Esophagus mucosa (tissue), 1 donor: ENCODE results near the gene PCNX2. TPM values are rescaled to one million over a fixed set of nuclear protein-coding genes. Genes with fewer than 3 reads are reported as not detected.

ENCODE experiments used
- ATAC-seq: fragments of 200-7000 bp; cut with Tn5 transposase; one replicate; pipeline ENCODE4 v1.9.1; 2020
- total RNA-seq: library from RNA; stranded (reverse); gene quantifications from one replicate; pipeline ENCODE4 v1.2.4, GENCODE V29; 2023
- donor health status: DM: yes; HTN: yes; CAD: no.

The PCNX2 gene
- total RNA-seq, 1 donor from 2014 or later: 11.5 TPM

DNA sequence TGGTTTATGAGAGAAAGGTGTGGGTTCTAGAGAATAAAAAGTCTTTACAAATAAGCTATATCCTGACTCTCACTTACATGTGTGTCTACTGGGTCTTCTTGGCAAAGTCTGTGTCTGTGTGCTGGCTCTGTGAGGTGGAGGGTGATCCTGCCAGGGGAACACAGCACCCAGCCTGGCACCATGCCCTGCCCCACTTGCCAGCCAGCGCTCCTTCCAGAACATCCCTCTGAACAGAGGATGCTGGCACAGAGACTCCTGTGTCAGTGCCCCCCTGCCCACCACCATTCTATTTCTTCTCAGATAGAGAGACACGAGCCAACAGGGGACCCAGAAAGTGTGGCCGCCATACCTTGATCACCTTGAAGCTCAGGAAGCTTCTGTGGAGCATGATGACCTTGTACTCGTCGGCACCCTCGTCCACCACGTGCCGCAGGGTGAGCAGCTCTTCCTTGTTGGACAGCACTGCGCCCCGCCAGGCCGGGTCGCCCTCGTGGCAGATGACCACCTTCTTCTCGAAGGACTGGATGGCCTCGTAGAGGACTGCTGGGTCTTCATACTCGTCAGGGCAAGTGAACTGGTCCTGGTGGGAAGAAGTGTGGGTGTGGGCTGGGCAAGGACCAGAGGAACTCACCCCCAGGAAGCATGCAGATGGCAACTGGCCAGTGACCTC is 295.4 kb downstream of the PCNX2 start:
- no peak for ATAC-seq

GRCh38 chr1:232998646-232999045 is 296.9 kb downstream of the PCNX2 start:
- ATAC-seq: no peak

GRCh38 chr1:232998138-232998537 is 297.4 kb downstream of the PCNX2 start:
- no peak for ATAC-seq

DNA sequence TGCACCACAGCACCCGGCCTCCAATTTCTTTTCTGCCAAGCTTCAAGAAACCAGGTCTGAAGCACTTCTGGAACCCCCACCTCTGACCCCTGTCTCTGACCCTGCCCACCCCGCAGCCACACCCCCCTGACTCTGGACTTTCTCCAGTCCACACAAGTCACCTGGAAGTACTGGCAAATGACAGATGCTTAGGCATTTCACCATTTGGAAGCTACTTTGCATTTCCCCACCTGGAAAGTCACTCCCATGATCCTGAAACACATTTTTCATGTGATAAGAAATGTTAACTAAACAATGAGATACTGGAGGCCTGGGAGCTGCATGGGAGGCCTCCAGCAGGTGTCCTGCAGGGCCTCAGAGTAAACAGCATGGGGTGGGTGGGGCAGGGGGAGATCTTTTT is 299.4 kb downstream of the PCNX2 start:
- no peak for ATAC-seq

DNA sequence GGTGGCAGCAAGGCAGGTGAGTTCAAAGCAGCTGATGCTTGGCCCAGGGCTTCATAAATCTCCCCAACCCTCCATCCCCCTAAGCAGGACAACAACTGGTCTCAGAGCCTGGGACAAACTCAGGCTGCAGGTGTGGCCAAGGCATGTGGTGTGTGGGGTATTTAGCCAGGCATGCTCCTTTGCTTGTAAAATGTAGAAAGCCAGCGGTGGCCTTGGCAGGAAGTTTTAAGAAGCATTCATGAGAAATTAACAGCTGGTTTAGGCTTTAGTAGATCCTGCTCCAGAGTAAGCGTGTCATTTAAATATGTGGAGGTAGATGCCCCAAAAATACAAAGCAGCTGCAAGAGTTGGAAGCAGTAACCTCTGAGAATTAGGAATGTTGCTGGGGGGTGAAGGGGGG is 300.3 kb downstream of the PCNX2 start:
- ATAC-seq: no peak

DNA sequence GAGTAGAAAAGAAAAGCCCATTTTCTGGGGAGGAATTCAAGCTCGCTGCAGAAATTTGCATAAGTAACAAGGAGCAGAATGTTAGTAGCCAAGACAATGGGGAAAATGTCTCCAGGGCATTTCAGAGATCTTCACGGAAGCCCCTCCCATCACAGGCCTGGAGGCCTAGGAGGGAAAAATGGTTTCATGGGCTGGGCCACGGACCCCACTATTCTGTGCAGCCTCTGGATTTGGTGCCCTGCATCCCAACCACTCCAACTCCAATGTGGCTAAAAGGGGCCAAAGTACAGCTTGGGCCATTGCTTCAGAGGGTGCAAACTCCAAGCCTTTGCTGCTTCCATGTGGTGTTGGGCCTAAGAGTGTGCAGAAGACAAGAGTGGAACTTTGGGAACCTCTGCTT is 302.0 kb downstream of the PCNX2 start:
- ATAC-seq: no peak

DNA sequence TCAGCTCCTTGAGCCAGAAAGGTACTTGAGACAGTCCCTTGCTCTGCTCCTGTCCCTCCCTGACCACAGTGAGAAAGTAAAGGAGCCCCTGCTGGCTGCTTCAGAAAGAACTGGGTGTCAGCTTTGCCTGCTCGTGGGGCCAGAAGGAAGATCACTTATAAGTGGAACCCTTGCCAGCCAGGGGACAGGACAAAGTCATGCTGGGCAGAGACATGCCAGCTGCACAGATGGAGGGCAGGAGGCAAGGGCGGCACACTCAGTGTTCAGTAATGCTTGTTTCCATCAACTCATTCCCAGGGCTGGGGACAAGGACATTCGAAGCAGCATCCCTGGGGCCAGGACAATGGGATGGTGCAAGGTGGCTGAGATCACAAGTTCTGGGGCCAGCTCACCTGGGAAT is 303.3 kb downstream of the PCNX2 start:
- no peak for ATAC-seq

DNA sequence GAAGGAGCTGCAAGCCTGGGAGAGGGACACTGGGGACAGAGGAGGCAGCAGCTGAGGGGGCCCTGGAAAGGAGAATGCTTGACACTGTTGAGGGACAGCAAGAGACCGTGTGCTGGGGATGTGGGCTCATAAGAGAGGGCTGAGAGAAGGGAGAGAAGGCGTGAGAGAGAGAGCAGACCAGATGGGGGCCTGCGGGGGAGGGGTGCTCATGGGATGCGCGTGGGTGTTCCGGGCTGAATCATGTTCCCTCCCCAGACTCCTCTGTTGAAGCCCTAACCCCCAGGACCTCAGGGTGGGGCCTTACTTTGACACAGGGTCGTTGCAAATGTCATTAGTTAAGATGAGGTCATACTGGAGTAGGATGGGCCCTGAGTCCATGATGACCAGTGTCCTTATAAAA is 304.3 kb downstream of the PCNX2 start:
- ATAC-seq: no peak

- ATAC-seq: no peak
Measured at GRCh38 chr1:232990176-232991128, 305.1 kb downstream of the PCNX2 start.

DNA sequence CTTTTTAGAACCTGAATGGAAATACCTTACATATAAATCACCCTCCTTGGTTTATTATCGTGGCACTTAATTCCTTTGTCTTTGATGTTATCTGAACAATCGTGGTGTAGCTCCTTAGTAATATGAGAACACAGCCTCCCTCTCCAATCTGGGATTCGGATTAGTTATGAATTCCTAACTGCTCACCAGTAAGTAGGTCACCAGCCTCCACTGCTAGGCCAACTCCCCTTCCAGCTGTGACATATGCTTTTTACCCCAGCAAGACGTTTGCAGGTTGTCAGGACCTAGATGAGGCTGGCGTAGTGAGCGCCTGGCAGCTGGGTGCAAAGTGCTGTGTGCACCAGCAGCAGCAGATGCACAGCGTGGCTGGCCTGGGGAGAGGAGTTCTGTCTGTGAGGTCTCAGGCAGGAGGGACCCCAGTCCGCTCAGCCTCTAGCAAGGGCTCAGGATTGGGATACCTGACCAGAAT is 306.9 kb downstream of the PCNX2 start:
- no peak for ATAC-seq

DNA sequence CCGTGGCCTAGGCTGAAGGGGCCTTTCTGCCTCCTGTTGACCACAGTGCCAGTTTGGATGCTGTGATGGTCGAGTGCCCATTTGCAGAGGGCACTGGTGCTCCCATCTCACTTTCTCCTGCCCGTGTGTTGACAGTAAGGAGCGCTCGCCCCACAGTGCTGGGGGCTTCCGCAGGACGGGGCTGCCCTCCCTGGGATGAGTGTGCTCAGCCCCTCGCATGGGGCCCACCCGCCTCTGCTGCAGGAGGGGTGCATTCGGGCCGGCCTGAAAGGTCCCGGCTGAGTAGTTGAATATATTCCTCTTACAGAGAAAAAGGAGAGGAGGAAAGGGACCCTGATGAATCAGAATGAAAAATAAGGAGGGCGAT is 307.8 kb downstream of the PCNX2 start:
- ATAC-seq: no peak

DNA sequence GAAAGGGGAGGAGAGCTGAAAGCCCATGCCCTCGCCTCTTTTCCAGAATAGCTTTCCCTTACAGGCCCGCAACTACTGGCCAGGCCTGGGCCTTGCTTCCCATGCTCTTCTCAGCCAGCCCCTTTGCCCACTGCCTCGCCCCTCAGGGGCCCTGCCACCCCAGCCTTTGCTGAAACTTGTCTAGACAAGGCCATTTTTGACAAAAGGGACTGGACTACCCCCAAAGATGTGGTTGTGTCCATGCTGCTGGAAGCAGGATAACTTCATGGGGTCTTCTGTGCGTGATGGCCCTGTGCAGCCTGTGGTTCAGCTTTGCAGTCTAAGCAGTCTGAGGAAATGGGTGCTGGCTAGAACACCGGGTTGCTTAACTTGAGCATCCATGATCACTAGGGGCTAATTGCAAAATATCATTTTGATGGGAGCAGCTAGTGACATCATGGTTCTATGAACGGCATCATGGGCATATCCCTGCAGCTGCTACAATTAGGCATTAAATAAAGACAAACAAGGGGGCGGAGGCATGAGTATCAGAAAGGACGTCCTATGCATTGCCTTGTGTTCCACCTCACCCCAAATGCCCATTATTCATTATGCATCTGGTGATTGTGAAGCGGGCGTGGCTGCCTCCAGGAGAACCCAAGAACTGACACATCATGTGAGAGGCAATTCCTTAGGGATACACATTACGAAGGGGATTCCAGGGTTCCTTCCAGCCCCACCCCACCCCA is 308.3 kb downstream of the PCNX2 start:
- no peak for ATAC-seq

DNA sequence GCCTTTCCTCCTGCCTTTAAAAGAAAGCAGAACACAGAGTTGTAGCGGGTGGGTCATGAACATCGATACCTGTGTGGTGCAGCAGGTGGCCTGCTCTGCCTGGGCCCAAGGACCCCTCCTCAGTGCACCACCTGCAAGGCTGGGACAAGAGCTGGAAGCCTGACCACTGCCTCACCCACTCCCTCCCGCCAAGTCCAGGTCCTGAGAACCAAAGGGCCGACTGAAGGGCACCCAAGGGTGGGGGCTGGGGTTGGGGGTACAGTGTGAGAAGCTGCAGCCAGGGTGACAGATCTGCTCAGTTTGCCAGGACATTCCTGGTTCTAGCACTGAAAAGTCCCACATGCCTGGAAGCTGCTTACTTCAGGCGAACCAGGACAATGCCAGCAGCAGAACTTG is 309.0 kb downstream of the PCNX2 start:
- no peak for ATAC-seq

DNA sequence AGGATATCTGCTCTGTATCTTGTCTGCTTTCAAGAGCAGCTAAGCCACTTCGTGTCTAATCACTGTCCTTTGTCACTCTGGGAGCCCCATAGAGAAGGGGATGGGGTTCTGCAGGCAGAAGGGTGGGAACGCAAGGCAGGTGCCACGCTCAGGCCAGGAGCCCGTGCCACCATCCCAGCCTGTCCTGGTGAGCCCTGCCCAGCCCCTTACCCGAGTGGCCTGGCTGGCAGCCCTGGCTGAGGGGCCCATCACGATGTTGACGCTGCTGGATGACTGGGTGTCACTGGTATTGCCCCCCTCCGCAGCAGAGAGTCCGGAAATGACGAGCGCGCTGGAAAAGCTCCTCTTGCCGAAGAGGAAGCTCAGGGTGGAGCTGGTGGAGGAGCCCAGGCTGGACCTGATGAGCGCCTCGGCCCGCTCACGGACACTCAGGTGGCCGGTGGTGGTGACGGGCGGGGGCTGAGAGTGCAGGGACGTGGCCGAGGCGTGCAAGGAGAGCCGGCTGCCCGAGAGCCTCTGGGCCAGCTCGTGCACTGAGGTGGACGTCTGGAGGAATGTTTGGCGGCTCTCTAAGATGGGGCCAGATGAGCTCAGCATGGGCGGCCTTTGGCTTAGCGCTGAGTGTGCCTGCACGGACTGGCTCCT is 309.5 kb downstream of the PCNX2 start:
- no peak for ATAC-seq

GRCh38 chr1:232984577-232985425 is 310.7 kb downstream of the PCNX2 start:
- no peak for ATAC-seq

DNA sequence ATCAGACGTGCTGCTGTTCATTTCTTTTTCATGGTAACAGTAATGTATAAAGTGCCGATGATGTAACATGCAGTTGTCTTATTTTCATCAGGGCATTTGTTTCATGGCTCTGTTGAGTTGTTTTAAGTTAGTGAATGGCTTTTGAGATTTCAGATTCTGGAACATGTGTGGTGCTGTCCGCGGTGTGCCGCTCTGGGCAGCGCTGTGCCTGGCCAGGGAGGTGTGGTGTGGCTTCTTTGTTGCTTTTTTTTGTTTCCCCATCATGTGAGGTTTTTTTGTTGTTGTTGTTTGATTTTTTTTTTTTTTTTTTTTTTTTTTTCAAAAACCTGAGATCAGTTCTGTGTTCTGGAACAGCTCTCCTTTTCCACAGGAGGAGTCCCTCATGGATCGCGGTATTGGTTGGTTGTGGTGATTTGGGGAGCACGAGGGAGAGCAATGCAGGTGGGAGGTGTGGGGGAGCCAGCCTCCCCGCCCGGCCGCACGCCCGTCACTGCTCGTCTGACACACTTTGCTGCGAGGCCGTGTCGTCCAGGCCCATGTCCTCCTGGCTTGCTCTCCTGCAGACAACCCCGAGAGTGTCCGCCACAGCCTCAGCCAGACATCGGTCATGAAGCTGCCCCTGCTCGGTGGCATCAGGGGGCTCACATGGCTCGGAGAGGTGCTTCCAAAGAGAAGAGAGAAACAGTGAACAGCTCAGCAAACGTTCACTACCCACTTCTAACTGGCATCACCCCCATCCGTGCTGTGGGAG is 311.5 kb downstream of the PCNX2 start:
- no peak for ATAC-seq

DNA sequence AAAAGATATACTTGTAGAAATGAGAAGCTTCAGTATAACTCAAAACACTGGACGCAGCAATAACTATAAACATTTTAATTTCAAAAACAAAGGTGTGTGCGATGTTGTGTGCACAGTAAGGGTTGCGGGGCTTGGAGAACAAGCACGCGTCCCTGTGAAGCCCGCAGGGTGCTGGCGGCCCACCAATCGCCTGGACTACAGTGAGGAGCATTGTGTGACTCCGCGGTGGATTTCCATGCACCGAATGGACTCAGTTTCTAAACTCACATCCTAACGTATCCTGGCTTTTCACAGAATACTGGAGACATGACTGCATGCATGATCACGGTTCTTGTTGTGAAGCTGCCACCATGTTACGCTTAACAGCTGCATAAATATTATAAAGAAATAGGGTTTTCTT is 312.1 kb downstream of the PCNX2 start:
- ATAC-seq: no peak

DNA sequence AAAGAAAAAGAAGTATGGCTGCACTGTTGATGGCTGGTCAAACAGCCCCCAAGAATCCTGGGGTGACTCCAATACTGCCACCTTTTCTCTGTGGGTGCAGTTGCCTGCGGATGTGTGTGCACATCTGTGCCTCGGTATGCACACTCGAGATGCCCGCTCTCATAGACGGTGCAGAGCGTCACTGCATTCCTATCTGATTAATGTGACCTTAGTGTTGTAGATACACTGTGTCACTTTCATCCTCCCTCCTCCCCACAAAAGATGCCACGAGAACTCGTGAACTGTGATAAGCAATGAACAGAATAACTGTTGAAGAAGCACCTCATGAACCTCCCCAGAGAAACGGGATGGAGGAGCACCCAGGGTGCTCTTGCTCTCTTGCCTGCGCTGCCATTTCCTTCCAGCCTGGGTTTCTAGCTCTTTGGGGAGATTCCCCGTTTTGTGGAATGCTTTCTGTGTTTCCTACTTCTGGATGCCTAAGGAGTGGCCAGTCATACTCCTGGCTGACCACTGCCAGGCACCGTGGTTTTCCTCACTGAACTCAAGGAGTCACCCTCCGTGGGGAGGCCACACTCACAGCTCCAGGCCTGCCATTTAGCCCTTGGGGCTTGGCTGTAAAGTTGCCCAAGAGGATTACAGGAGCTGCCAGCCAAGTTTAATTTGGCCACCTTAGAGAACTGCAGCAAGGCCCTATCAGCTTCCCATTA is 313.1 kb downstream of the PCNX2 start:
- peak; percentile 33 for ATAC-seq

DNA sequence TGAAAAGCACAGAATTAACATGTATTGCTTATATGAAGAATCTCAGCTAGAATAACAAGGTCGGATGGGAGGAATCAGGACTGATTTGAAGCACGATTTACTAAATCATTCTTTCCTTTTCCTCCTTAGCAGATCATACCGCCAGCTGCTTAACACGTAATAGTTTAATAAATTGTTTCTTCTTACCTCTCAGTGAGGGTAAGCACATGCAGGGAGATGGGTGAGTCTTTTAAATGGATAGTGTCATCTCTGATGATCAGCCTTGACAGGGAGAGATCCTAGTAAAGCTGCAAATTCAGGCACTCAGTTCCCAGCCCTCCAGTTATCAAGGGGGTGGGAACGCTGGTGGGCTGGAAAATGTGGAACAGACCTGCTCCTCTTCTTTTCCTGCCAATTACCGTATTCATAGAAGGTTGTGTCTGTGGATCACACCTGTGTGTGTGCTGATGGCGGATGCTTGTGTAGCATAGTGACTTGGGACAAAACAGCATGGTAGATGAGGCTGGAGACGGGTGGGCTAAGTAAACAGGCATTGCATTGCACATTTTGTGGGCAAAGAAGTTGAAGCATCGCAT is 314.5 kb downstream of the PCNX2 start:
- no peak for ATAC-seq
